K562 (cell line): ENCODE data around the gene SH2D5. TPM values are rescaled to one million over a fixed set of nuclear protein-coding genes. Genes with fewer than 3 reads are reported as not detected.

Source experiments
- BCOR ChIP-seq: fragments of 450-650 bp; IDR thresholded peaks from 2 replicates; pipeline ENCODE4 v1.6.1; 2016
- GTF2A2 ChIP-seq: IDR thresholded peaks from 2 replicates; pipeline ENCODE4 v1.6.1; 2016; ENCODE audit warnings: mild to moderate bottlenecking, missing genetic modification characterization, missing compliant biosample characterization
- POLR2A ChIP-seq: fragments of 450-650 bp; conservative IDR thresholded peaks from 2 replicates; pipeline ENCODE4 v1.6.1; 2016
- RBM15 ChIP-seq: fragments of 200-400 bp; formaldehyde crosslinking; IDR thresholded peaks from 2 replicates; pipeline ENCODE4 v1.6.1; 2018; ENCODE audit warnings: mild to moderate bottlenecking, low read length, moderate library complexity; ENCODE audit not compliant: insufficient read depth
- RBM17 ChIP-seq: fragments of 200-400 bp; formaldehyde crosslinking; IDR thresholded peaks from 2 replicates; pipeline ENCODE4 v1.6.1; 2017; ENCODE audit warnings: low read depth, mild to moderate bottlenecking, low read length, borderline replicate concordance
- ZNF407 ChIP-seq: fragments of 450-650 bp; IDR thresholded peaks from 2 replicates; pipeline ENCODE4 v1.6.1; 2016; ENCODE audit warnings: low read depth
- ZNF75A ChIP-seq: fragments of 450-650 bp; formaldehyde crosslinking; IDR thresholded peaks from 2 replicates; pipeline ENCODE4 v1.4.0; 2020; ENCODE audit warnings: mild to moderate bottlenecking
- polyA plus RNA-seq, 8 experiments: library from polyadenylated mRNA; depleted of rRNA in 4 of 8; stranded (reverse) in 5 of 8; unstranded in 3 of 8; fragments of >200 nt; fragmentation: Nextera tagmentation in 2 of 8; fragmentation: Illumina TruSeq in 1 of 8; extraction: Ambion mirVana in 2 of 8; extraction: Trizol in 1 of 8; gene quantifications; 2 replicates each; pipeline versions ENCODE4 v1.2.1 to v1.2.3, GENCODE V29; 2011 to 2014; ENCODE audit warnings: inconsistent platforms in 1 of 8, missing spikeins in 1 of 8
- total RNA-seq, 7 experiments: library from RNA; depleted of rRNA in 6 of 7; stranded (reverse); fragments of >200 nt in 6 of 7; fragmentation: Illumina TruSeq in 2 of 7; extraction: Trizol in 2 of 7; gene quantifications; 2 replicates each; pipeline versions ENCODE4 v1.2.1 to v1.2.3, GENCODE V29; 2011 to 2021; ENCODE audit warnings: low replicate concordance in 1 of 7

The SH2D5 gene
- total and polyA plus RNA-seq, 9 of the 15 experiments (the other 6 are each of a cell fraction or from before 2014, with no cell fraction given): 0.06 to 0.11 TPM; not detected in 7

GRCh38 chr1:20693623-20694022, 38.9 kb downstream of the SH2D5 start (continued):
- TF ChIP-seq ZNF407 (no peak), RBM15 (no peak), RBM17 (no peak), ZNF75A (CRISPR knock-in tag) (no peak), GTF2A2 (tag) (no peak), BCOR (no peak), POLR2A (no peak)
